SHP77 treated with DMSO at 0.1 percent for 48 hours (cell line): ENCODE results near the gene PPARD.

Source experiments
- DNase-seq: peaks from one replicate; lab custom pipeline; 2025; lab: John Stamatoyannopoulos, UW

Gene PPARD

DNA sequence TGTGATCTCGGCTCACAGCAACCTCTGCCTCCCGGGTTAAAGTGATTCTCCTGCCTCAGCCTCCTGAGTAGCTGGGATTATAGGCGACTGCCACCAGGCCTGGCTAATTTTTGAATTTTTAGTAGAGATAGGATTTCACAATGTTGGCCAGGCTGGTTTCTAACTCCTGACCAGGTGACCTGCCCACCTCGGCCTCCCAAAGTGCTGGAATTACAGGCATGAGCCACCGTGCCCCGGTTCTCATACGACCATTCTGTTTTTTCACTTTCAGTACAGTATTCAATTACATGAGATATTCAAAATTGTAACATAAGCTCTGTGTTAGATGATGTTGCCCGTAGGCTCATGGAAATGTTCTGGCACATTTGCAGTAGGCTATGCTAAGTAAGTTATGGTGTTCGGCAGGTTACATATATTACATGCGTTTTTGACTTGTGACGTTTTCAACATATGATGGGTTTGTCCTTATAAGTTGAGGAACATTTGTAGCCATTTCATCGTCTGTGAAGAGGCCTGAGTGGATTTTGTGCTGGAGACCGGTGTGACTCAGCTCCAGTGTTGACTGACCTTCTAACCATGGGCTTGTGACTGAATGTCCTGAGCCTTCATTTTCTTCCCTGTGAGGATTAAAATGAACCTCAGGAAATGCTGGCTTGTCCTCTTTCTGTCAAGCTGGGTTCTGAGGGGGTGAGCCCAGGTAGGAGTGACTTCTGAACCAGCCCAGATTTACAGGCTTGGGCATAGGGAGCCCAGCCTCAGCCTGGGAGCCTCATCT is 12.2 kb downstream of the PPARD start:
- no peak for DNase-seq

DNA sequence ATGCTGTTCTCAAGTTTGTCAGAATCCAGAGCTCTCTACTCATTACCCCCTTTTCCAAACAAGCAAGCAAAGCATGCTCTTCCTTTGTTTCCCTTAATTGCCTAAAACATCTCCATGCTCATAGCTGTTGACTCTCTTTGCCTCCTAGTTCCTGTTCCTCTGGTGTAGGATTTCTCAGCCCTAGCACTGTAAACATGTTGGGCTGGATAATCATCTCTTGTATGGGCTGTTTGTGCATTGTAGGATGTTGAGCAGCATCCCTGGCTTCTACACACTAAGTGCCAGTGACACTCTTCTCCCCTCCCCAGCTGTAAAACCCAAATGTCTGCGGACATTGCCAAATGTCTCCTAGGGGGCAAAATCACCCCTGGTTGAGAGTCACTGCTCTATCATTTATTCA is 14.0 kb downstream of the PPARD start:
- DNase-seq: no peak

DNA sequence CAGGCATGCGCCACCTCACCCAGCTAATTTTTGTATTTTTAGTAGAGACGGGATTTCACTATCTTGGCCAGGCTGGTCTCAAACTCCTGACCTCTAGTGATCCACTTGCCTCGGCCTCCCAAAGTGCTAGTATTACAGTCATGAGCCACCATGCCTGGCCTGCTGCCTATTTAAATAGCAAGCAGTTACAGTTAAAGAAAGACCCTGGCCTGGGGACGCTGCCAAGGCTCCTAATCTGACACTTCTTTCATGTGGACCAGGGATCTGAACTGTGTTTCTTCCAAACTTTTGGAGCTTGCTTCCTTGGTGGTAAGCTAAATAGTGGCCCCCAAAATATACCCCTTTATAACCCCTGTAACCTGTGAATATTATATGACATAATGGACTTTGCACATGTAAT is 15.3 kb downstream of the PPARD start:
- no peak for DNase-seq

GRCh38 chr6:35358086-35358485 is 15.7 kb downstream of the PPARD start:
- no peak for DNase-seq

DNA sequence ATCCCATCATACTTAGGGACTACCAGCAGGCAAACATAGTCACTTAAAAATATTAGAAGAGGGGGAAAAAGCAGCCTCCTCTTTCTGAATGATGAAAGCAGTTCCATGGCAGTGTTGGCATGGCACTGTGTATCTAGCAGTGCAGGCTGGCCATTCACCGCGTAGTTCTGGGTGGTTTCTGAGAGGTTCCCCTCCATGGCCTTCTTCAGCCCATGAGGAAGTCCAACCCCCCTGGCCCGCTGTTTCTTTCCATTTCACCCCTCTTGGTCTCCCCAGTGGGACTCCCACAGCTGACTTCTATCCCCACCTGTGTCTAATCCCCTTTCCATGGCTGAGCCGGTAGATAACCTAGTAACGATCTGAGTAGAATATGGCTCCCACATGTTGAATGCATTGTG is 17.0 kb downstream of the PPARD start:
- DNase-seq: no peak

DNA sequence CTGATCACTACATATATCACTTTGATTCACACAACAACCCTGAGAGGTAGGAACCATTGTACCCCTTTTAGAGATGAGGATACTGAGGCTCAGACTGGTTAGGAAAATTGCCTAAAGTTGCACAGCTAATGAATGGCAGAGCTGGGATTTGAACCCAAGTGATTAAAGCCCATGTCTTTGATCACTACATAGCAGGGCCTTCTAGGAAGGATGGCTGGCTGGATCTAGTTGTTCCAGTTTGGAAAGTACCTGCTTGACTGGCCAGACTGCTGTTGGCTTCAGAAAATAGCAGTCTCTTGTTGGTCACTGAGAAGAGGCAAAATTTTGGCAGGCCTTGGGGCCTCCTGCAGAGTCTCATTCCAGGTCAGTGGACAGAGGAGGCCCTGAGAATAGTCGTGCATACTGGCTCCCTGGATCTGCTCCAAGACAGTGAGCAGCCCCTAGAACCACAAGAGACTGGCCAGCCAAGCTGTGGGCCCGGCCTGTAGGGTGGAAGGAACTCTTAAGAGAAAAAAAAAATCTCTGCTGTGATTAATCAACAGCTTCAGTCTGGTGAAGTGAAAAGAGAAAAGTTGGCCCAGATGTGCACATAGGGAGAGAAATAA is 17.5 kb downstream of the PPARD start:
- no peak for DNase-seq

DNA sequence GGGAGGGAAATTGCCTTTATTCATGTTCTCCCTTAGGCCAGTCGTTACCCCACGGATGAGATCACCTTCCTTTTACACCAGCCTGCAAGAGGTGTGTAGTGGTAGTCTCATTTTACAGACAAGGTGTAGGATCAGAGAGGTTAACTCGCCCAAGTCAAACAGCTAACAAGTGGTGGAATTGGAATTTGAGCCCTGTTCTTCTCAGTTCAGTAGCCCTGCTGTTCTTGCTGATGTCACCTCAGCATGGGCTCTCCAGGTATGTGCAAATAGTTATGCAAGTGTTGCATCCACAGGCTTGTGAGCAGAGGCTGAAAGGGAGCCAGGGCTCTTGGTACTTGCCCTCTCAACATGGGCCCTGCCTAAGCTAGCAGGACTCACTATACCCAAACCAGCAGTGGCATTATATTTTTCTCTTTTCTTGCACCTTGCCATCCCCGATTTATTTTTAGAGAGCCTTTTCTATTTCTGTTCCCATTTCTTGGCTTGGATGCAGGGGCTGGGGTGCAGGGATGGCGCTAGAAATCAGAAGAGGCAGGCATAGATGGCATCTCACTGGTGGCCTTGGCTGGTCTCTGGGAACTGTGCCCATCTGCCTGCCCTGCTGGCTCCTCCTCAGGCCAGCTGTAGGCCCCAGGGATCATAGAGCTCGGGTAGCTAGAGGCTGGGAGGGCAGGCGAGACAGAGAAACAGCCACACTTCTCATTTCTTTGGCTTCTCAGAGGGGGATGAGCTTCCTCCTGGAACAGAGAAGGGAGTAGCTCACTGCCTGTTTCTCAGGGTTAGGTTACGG is 18.2 kb downstream of the PPARD start:
- no peak for DNase-seq

DNA sequence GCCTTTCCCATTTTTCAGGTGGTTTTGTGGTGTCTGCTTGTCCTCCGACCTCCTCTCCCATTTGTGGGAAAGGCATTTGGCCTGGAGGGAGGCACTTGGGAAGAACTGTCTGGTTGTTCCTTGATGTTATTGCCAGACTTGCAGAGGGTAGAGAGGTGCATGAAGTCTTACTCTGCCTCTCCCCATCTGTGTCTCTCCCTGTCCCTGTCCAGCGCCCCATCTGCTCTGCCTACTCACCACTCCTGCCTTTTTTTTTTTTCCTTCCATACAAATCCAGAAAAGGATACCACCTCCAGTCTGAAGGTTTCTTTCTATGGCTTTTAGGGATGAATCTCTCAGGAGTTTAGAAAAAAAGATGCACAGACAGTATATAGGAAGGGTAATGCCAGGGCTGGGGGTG is 19.8 kb downstream of the PPARD start:
- no peak for DNase-seq

DNA sequence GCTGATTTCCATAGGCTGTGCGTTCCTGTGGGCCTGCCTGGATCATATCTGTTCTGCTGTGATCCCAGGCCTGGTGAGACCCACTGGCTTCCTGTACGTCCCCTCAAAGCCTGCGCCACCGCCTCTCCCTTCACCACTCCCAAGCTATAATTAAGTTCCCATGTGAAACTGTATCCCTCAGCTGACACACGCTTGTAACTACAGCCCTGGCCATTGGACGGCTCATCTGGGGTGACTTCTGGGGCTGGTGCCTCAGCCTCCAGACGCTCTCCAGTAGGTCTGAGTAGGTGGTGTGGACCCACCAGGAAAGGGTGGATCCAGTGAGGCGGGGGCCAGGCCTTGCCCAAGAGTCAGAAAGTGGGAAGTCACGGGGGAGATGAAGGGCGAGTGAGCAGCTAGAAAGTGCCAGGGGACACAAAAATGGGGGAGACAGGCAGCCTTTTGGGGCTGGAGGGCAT is 21.0 kb downstream of the PPARD start:
- DNase-seq: no peak

GRCh38 chr6:35365594-35366203 is 23.3 kb downstream of the PPARD start:
- DNase-seq: no peak

DNA sequence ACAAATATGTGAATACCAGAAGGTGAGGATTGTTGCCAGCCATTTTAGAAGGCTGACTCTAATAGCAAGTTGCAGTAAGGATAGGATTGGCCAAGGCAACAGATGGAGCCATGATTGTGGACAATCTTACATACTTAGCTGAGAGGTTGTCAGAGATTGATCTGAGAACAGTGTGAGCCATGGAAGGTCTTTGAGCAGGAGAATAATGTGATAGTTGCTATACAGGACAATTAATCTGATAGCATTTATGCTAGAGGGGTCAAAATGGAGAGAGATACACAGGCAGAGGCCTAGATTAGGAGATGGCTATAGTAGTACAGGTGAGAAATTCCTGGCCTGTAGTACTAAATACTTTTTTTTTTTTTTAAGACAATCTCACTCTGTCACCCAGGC is 23.8 kb downstream of the PPARD start:
- DNase-seq: no peak

DNA sequence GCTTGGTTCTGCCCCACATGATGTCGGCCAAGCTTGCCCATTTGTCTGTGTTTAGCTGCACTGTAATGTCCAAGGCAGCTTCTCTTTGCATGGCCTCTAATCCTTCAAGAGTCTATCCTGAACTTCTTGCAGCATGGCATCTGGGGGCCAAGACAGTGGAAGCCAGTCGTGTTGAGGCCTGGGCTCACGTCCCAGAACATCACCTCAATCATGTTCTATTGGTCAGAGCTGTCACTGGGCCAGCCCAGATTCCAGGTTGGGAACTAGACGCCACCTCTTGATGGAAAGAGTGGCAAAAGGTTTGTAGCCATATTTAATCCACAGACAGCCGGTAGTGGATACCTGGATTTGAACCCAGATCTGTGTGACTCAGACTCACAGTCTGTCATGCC is 25.3 kb downstream of the PPARD start:
- no peak for DNase-seq

DNA sequence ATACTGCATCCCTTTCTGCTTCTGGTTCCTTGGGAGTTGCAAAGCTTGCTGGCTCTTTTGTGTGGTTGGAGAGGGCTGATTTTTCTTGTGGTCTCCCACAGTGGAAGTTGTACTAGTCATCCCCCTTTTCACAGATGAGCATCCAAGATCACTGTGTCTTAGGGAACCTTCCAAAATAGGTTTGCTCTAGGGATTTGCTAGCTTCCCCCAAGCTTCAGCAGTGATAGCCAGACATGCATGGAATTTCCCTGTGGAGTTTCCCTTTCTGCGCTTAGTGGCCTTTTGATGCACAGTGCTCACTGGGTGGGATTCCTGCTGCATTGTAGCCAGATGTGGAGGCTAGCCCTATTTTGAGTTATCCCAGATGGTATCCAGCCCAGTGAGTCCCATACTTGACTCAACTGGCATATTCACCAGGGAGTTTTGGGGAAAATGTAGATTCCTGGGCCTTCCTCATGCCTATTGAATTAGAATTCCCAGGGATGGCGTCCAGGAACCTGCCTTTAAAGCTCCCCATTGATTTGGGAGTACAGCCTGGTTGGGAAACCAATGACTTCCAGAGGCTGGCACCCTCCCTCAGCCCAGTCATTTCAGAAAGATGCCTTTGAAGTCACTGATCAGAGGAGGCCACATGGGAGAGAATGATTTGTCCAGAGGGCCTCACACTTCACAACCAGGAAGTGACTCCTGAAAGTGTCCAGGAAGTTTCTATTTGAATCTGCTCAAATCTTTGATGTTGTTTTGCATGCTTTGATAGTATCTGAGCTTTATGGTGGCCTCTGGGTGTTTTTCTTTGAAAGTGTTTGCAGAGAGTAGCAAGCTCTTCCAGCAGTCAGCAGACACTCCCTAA is 25.9 kb downstream of the PPARD start:
- DNase-seq: no peak

DNA sequence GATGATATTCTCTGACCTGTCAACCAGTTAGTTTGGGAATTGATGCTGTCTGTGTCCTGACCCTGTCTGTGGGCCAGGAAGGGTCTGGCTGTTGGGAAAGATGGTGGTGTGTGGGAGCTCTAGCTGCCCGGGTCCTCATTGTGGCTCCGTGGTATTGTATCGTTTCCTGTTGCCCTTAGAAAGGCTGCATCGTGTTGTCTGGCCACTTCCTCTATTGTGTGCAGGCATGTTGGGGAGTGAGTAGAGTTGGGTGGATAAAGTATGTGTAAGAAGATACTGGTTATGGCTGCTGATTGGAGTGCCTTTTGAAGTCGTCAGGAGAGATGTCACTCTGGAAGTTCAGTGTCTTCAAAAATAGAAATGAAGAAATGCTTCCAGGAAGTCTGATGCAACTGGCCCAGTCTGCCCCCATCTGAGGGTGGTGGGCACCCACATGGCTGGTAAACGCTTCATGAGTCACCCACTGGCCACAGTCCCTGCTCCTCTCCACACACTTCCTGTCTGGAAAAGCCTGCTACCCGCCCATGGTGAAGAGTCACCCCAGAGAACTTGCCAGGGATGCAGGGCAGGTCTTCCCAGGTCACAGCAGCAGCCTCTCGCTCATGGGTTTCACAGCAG is 27.9 kb downstream of the PPARD start:
- DNase-seq: no peak

DNA sequence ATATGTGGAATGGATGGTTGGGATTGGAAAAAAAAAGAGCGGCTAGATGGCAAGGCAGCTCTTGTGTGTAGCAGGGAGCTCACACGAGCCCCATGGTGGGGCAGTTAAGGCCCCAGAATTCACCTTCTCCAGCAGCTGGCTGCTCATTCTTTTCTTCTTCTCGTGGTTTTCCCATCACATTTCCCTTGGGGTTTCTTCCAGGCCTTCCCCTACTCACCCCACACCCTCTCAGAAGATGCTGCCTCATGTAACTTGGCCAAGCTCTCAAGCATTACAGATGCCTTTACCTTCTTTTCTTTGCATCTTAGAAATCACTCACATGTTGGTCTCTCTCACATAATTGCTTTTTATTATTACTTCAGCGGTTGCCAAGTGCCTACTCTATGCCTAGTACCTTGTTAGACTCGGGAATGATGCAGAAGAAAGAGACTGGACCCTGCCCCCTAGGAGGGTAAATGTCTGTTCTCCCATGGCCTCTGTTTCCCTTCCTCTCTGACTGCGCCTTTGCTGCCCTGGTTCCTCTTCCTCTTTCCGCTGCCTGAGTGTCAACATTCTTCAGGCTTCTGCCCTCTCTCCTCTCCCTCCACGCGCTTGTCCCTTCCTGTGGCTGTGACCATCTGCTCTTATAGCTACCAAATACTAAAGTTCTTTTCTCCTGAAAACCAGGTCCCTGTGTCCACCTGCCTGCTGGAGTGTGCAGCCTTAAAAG is 28.6 kb downstream of the PPARD start:
- no peak for DNase-seq

GRCh38 chr6:35371494-35372262 is 29.3 kb downstream of the PPARD start:
- DNase-seq: no peak

DNA sequence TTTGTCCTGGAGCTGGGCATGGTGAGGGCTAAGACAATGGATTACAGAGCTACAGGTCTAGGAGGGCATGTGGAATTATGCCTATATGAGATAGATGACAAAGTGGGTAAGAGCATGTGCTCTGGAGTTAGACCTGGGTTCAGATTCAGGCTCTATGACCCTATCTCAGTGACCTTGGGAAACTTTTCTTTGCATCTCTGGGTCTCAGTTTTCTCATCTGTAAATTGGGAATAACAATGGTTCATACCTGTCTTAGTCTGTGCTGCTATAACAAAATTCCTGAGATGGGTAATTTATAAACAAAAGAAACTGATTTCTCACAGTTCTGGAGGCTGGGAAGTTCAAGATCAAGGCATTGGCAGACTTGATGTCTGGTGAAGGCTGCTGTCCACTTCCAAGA is 30.3 kb downstream of the PPARD start:
- DNase-seq: no peak

GRCh38 chr6:35376281-35376680 is 33.9 kb downstream of the PPARD start:
- DNase-seq: no peak

GRCh38 chr6:35377002-35377401 is 34.6 kb downstream of the PPARD start:
- no peak for DNase-seq

DNA sequence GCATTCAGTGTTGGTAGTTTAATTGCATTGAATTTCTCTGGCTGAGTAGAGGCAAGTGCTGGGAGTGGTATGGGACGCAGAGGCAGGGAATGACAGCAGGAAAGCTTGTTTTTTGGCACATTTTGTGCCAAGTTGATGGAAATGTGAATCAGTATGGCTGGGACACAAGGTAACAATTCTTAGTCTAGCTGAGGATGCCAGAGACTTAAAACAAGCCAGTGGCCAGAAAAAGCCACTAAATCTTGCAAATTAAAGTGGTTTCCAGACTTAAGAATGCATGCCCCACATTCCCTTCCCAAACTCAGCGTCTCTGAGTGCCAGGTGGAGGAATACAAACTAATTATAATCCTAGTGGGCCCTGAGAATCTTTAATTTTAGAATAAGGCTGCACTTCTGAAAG is 35.9 kb downstream of the PPARD start:
- DNase-seq: no peak
